GM12892 (cell line): Measurements from ENCODE around the gene ERGIC2.
"Not testable (repeated sequence)": the region's sequence is repeated elsewhere in the genome, so short reads cannot be mapped to it uniquely, and the experiment has no call there.

Source experiments
- POLR2A ChIP-seq: IDR thresholded peaks from 2 replicates; pipeline ENCODE4 v1.6.1; 2011; ENCODE audit warnings: low read depth, low read length, control low read depth
- TAF1 ChIP-seq: IDR thresholded peaks from 2 replicates; pipeline ENCODE4 v1.6.1; 2011; ENCODE audit warnings: low read depth, mild to moderate bottlenecking, control low read depth, low read length, borderline replicate concordance

DNA sequence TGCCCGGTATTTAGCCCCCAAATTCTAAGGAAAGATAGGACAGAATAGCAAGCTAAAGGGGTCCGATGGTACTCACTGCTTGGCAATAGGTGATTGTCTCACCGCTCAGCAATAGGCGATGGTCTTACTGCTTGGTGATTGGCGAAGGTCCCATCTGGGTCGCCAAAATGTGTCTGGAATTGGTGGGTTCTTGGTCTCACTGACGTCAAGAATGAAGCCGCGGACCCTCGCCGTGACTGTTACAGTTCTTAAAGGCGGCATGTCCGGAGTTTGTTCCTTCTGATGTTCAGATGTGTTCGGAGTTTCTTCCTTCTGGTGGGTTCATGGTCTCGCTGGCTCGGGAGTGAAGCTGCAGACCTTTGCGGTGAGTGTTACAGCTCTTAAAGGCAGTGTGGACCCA lies 4.2 kb upstream of the ERGIC2 start:
- TF ChIP-seq POLR2A, TAF1: not testable (repeated sequence)
